Activated T-helper 1 cell treated with anti-CD3 and anti-CD28 coated beads, Interleukin-2, amount 50 U/mL, for 16 hours (primary cell): ENCODE measurements around the gene INHBB.

Experiments
- DNase-seq, 2 donors: peaks; one replicate each; pipeline ENCODE4 v3.0.0-alpha.2; 2020; ENCODE audit warnings: low read depth in 1 of 2, low spot score in 1 of 2

The INHBB gene

DNA sequence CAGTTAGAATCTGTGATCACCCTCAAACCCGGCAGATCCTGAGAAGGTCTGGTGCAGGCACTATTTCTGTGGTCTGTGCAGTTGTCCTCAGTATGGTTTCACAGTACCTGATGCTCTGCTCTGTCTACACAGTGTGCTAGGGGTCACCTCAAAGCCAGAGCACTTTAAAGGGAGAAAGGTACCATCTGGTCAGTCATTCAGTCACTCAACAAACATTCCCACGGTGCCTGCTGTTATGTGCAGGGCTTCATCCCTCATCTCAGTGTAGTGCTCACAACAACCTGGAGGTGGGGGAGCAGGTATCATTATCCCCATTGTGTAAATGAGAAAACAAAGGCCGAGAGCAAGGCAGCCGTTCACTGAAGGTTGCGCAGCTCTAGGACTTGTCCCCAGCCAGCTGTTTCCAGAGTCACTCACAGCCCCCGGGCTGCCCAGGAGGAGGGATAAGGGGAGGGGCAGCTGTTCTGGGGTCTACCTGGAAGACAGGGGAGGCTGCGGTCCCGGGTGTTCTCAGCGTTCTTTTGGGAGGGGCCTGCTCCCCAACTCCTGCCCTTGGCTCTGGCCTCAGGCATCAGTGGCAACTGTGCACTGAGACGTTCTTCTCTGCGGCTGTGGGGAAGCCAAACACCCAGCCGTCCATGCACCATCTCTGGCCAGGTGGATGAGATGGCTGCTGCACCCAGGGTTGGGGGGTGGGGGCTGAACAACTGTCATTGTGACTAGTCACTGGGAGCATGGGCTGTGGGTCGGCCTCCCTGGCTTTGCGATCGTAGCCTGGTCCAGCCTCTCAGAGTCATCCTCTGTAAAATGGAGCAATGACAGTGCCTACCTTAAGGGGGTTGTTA is 9.2 kb downstream of the INHBB start:
- DNase-seq, result no peak

DNA sequence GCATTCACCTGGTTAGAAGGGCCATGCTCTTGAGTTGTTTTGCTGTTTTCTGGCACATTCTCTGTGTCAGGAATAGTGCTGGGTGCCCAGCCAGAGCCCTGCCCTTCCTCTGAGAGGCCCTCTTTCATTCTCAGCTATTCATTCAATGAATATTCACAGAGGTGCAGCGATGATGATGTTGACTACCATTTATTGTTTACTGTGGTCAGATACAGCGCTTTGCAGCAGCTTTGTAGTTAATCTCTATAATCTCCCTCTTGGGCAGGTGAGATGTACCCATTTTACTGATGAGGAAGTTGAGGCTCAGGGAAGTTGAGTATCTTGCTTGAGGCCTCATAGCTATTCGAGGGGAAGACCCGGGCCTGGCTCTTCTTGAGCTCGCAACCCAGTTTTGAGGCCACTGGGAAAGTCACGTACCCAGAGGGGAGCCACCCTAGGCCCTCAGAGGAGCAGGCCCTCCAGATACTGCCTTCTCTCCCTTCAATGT is 9.9 kb downstream of the INHBB start:
- no peak for DNase-seq

DNA sequence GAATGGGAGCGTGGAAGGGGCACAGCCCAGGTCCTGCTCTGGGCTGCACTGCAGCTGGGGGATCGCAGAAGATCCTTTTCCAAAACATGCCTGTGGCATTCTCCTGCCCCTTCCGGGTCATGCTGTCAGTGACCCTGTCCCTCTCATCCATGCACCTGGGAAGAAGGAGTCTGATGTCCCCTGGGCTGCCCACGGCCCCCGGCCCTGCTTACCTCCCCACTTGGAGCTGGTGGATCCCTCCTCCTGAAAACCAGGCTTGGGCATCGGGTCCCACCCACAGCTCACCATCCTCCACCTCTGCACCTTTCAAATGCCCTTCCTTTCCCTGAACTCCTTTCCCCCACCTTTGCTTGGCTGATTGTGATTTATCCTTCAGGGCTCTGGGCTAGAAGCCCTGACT is 11.8 kb downstream of the INHBB start:
- DNase-seq, result no peak

DNA sequence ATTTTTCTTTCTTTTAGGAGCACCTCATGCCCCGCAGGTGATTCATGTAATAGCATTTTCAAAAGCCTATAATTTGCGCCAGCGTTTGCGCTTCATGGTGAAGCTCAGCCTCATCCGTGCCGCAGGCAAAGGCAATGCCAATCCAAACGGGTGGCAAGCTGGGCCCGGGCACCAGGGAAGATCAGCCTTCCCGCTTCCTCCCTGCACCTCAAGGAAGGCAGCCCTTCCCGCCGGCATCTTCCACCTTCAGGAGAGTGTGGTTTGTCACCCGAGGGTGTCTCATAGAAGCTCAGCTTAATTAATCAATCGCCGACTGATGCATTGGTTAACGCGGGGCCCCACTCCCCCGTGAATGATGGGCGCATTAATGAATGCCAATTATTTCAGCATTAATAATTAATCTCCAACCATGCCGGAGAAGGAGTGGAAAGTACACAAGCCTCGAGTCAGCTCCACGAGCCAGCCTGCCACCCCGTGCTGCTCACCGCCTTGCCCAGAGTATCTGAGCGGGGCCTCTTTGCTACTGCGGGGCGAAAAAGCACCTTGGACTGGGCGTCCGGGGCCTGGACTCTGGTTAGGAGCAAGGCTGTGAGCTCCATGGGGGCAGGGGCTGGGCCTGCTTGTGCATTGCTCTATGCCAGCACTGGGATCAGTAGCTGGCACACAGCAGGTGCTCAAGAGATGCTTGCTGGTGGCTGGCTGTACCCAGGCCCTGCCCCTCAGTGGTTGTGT is 13.0 kb downstream of the INHBB start:
- no peak for DNase-seq

DNA sequence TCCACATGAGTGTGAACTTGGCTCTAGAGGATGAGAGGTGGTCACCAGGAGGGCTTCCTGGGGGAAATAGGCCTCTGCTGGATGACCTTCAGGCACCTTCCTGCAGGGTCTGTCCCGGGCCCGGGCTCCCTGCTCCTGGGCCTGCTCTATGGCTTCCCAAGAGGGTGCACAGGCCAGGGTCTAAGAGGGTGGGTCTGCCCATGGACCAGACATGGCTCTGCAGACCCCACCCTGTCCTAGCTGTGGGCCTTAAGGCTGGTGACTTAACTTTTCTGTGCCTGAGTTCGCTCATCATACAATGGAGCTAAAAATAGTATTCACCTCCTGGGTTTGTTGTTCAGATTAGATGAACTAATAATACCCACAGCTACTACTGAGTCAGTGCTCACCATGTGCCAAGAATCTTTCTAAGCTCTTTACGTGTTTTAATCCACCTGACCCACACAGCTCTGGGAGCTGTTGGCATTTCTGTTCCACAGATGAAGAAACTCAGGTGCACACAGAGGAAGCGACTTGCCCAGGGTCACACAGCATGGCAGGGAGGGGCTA is 14.4 kb downstream of the INHBB start:
- no peak for DNase-seq

DNA sequence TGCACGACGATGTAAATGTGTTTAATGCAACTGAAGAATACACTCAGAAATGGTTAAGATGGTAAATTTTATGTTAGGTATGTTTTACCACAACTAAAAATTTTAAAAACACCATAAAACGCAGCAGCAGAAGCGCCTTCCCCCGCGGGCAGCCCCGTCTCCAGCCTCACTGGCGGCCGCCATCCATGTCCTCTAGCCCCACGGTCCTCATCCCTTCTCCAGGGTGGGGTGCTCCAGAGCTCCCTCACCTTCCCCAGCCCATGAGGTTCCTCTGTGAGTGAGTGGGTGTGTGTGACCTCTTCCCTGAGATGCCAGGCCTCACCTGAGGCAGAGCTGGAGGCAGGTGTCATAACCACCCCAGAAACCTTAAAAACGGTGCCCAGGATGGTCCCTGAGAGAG is 17.0 kb downstream of the INHBB start:
- no peak for DNase-seq

DNA sequence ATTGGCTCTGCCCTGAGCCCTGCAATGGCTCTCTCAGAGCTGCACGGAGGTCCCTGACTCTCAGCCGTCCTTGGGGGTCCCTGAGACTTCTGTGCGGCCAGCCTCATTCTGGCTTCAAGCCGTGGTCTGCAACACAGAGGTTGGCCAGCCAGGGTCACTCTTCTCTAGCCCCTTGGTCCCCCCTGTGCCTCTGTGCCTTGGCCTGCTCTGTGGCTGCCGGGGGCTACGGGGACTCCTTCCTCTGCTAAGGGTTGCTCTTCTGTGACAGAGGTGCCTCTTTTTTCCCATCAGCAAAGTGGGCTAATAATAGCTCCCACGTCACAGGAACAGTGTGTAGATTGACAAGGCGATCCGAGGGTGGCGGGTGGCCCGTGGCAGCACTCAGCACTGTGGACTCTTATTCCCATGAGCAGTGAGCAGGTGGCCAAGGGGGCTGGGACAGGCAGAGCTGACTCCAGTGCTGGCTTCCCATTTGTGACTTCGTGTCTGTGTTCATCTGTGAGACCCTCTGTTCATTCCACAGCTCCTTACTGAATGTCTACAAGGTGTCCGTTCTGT is 19.4 kb downstream of the INHBB start:
- no peak for DNase-seq

DNA sequence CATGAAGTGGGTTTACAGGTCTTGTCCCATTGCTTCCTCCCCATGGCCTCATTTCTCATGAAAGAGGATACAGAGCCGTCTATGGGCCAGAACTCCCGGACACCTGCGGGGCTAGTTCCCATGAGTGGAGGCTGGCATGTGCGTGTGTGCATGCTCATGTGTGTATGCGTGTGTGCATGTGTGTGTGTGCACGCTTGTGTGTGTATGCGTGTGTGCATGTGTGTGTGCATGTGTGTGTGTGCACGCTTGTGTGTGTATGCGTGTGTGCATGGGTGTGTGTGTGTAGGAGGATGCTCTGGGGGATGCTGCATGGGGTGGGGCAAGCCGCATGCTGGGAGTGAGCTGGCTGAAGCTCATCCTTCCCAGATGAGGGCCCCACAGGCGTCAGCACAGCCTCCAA is 20.8 kb downstream of the INHBB start:
- DNase-seq, result no peak

DNA sequence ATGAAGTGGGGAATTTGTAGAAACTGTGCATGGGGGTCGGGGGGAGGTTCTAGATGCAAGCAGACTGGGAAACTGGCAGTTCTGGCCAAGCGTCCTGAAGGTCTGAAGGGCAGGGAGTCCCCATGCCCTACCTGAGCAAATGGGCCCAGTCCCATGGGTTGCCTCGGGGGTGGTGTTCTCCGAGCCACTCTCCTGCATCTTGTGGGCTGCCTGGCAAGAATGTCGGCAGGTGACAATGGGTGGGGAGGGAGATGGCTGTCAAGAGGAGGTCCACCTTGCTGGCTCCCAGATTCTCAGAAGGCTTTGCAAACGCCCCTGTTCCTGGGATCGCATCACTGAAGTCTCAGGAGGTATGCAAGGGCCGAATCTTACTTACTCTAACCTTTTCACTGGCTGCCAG is 21.3 kb downstream of the INHBB start:
- no peak for DNase-seq

DNA sequence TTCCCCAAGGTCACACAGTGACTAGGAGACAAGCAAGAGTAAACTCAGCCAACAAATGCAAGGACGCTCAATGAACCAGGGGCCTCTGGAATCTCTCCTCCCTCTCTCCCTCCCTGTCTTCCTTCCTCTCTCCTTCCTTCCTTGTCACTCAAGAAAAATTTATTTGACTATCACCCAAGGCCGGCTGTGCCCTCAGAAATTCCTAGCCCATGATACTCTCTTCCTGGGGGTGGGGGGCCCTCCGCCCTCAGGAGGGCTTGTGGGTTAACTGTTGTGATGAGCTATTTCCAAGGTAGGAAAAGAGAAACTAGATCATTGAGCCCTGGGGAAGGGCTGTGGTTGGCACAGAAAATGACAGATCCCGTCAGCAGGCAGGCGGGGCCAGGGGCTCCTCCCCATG is 21.7 kb downstream of the INHBB start:
- no peak for DNase-seq

DNA sequence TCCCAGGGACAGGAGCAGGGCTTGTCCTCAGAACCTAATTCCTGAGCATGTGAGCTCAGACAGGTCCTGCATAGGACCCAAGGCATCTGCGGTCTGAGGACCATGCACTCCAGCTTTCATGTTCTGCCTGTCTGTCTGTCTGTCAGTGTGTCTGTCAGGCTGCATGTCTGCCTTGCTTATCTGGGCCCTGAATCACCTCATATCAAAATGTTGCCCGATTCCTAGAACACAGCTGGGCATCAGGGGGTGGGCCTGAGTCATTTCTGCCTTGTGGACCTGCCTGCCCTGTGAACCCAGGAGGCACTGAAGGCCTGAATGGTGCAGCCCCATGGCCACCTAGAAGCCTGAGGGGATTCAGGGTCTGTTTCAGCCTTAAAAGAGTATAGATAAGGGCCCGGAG is 22.1 kb downstream of the INHBB start:
- DNase-seq, result no peak

DNA sequence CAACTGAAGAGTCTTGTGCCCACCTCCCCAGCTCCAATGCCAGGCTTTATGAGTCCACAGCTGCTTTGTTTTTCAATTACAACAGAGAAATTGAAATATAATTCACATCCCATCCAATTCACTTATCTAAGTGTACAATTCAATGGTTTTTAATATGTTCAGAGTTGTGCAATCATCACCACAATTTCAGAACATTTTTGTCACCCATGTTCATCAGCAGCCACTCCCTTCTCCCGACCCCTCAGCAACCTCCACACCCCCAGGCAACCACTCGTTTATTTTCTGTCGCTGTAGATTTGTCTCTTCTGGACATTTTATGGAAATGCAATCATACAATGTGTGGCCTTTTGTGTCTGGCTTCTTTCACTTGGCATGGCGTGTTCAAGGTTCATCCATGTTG is 23.3 kb downstream of the INHBB start:
- DNase-seq, result no peak

DNA sequence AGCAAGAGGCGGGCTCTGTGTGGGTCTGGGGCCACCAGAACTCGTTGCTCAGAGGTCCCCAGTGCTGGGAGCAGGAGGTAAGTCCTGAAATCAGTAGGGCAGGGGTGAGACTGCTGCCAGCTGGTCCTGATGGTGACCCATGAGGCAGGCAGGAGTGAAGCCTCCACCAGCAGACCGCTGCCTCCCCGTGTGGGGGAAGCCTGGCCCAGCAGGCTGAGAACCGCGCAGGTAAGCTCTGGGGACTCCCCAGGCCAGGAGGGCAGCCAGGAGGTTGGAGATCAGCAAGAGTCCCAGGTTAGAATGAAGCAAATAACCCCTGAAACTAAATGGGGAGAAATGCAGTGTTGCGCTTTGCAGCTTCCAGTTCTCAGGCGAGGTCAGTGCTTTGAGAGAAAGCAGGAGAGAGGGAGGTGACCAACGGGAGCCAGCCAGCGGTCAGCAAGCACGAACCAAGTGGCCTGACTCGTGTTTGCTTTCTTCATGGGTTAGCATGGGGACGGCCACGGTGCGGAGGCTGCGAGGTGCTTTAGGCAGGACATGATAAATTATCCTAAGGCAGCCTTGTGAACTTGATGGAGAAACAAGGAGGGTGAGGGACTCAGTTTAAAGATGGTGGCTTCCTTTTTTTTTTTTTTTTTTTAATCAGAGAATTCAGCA is 26.2 kb downstream of the INHBB start:
- no peak for DNase-seq

DNA sequence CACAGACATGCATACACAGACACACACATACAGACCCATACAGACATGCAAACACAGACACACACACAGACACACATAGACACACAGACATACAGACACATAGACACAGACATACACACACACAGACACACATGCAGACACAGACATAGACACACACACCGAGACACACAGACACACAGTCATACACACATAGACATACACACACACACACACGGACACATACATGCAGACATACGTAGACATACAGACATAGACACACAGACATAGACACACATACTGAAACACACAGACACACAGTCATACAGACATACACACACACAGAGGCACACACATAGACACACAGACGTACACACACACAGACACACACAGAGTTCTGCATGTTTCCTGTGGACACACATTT is 26.9 kb downstream of the INHBB start:
- no peak for DNase-seq

DNA sequence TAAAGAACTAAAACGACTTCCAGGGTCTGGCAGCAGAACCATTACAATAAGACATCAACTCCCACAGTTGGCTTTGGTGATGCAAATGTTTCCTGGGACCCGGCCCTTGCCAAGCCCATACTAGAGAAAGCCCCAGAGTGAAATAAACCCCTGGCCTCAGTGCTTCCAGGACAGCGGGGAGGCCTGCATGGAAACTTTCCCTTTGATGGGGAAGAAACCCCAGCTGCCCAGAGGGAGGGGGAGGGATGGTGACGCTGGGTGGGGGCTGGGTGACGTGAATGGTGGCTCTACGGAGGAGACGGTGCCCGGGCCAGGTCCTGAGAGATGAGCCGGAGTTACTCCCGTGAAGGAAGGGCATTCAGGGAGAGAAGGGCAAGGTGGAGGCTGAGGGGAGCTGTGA is 27.5 kb downstream of the INHBB start:
- no peak for DNase-seq

DNA sequence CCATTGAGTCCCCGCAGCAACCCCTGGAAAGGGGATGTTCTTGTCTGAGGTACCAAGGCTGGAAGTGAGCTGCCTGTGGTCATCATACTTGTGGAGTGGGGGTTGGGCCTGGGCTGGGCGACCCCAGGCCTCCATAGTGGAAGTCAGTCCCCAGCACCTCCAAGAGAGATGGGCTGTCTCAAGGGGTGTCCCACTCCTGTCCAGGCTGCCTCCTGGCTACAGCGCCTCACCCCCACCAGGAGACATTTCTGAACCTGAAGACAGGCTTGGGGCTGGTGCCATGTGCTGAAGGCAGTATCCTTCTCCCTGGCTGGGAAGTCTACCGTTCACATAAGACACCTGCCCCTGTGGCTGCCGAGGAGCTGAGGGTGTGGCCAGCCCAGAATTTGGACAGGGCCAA is 28.9 kb downstream of the INHBB start:
- DNase-seq, result no peak

DNA sequence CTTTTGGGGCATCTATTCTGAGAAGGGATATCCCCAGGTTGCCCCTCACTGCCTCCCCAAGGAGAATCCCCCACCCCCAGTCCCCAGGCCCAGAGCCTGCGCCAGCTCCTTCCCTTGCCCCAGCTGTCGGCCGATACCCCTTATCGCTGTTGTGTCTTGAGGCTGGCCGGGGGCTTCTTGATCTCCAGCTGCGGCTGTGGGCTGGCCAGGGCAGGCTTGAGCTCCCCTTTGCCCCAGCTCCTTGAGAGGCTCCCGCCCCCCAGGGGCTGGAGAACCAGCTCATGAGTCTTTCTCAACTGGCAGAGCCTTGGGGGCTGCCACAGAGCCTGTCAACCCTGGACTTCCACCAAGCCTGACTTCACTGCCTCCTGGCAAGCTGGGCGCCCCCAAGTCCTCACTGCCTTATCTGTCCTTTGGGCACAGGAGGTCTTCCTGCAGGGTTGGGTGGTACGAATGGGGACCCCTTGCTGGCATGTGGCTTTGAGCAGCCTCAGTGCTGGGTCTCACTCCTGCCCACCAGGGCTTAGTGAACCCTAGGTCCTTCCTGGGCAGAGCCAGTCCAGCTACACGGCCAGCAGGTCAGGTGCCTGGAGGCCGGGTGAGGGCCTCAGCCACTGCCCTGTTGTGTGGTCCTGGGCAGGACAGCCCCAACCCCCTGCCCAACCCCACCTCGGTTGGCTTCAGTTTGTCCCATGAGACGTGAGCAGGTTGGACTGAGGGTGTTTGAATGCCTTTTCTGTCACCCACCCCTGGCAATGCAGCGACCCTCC is 29.5 kb downstream of the INHBB start:
- DNase-seq, result no peak

DNA sequence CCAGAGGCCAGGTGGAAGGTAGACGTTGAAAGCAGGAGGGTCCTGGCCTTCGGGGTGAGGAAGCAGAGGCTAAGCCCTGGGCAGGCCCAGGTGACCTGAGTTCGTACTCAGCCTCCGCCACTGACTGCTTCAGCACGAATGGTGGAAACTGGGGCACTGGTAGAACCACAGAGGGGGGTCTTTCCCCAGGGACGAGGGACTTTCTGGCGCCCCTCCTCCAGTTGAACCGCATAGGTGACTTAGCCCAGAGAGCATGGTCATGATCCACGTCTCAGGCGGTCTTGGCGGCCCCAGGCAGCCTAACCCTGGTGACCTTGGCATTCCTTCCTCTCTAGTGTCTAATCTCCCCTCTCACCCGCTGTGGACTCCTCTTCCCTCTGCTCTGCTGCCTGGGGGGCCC is 30.2 kb downstream of the INHBB start:
- DNase-seq, result no peak

DNA sequence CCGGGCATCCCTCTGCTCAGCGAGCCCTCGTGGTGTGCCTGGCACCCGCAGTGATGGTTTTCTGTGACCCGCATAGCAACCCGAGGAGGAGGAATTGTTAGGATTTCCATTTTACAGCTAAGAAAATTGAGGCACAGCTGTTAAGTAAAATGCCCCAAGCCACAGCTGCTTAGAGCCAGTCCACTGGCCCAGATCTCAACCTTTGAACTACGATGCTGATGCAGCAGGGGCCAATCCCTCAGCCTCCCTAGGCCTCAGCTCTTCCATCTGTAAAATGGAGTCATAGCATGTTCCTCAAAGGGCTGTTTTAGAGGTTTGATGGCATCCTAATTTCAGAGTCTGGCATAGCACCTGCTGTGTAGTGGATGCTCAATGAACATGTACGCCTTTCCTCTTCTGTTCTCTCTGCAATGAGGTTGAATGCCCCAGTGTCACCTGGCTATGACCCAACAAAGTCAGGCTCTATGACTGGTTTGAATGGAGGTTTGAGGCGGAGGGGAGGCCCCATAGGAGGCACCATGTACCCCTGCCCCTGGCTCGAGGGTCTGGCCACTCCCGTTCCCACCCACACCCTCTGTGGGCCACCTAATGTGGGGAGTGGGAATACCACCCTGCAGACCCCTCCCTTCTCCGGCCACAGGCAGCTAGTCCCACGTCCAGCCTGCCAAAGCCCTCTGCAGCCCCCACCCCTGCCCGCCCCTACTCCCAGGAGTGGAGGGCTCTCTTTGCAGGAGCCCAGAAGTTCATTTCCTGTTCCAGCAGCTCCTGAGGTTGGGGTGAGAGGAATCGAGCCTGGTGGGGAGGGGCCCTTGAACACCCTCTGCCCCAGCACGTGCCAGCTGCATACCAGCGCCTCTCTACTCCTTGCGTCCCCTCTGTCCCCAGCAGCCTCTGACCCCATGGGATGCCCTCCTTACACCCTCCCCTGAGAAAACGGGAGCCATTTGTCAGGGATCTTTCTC is 31.0 kb downstream of the INHBB start:
- no peak for DNase-seq

DNA sequence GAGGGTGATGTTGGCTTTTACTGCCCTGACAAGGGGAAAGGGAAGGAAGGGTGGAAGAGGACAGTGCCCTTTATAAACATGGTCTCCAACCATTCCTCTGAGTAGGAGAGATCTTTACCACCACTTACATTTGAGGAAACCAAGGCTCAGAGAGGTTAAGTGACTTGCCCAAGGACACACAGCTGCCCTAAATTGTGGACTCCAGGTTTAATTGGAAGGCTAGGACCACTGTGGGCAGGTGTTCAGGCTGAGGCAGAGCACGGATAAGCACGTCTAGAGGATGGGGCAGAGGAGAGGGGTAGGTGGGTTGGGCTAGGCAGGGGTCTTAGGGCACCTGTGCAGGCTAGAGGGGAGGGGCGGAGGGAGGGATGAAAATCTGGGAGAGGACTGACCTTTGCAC is 32.7 kb downstream of the INHBB start:
- no peak for DNase-seq
